HG02571 (cell line): ENCODE data around the gene TCEA2.
A peak's percentile ranks its signal among the peaks of the same experiment; 100 is the strongest.
"Not testable (repeated sequence)": the region's sequence is repeated elsewhere in the genome, so short reads cannot be mapped to it uniquely, and the experiment has no call there.

Source experiments
- ATAC-seq: cut with Tn5 transposase; IDR thresholded peaks from one replicate; pipeline ENCODE4 v1.9.1; 2021; ENCODE audit warnings: mild to moderate bottlenecking, moderate library complexity; ENCODE audit not compliant: unreplicated experiment

TCEA2 gene

GRCh38 chr20:64076061-64076997, 13.3 kb downstream of the TCEA2 start:
- ATAC-seq, result no peak

GRCh38 chr20:64077094-64077493, 14.1 kb downstream of the TCEA2 start:
- ATAC-seq, result no peak

- ATAC-seq, result no peak
Measured at GRCh38 chr20:64077541-64077875, 14.5 kb downstream of the TCEA2 start.

- ATAC-seq, result no peak
Measured at GRCh38 chr20:64077876-64078551, 15.0 kb downstream of the TCEA2 start.

- ATAC-seq, result no peak
Measured at GRCh38 chr20:64078934-64079272, 15.9 kb downstream of the TCEA2 start.

GRCh38 chr20:64079273-64080012, 16.4 kb downstream of the TCEA2 start, which contains the start of gene RGS19:
Gene RGS19 (minus strand): TSS chr20:64079518. CDS start chr20:64076886, 2,632 bp downstream.
- ATAC-seq, result peak; percentile 45

GRCh38 chr20:64080013-64080812, 17.2 kb downstream of the TCEA2 start, which contains the start of gene OPRL1:
Gene OPRL1 (plus strand): TSS chr20:64080082. CDS start chr20:64092721, 12,639 bp downstream.
- ATAC-seq, result no peak

GRCh38 chr20:64080813-64081623, 18.0 kb downstream of the TCEA2 start:
- no peak for ATAC-seq

GRCh38 chr20:64081624-64081964, 18.6 kb downstream of the TCEA2 start:
- no peak for ATAC-seq

- no peak for ATAC-seq
Measured at GRCh38 chr20:64082126-64082731, 19.2 kb downstream of the TCEA2 start.

GRCh38 chr20:64082820-64083377, 19.9 kb downstream of the TCEA2 start:
- no peak for ATAC-seq

- ATAC-seq, result no peak
Measured at GRCh38 chr20:64083378-64083803, 20.4 kb downstream of the TCEA2 start.

GRCh38 chr20:64083804-64084684, 21.0 kb downstream of the TCEA2 start, which contains the start of gene LKAAEAR1:
Gene LKAAEAR1 (minus strand): TSS chr20:64084398. CDS start chr20:64084219, 179 bp downstream.
- no peak for ATAC-seq

- ATAC-seq, result no peak
Measured at GRCh38 chr20:64084685-64085152, 21.7 kb downstream of the TCEA2 start.

- ATAC-seq, result no peak
Measured at GRCh38 chr20:64086801-64087200, 23.8 kb downstream of the TCEA2 start.

GRCh38 chr20:64087226-64087825, 24.3 kb downstream of the TCEA2 start:
- ATAC-seq, result not testable (repeated sequence)

GRCh38 chr20:64088586-64088985, 25.6 kb downstream of the TCEA2 start:
- ATAC-seq, result not testable (repeated sequence)
